Immature natural killer cell (primary cell): Measurements from ENCODE around the gene MTCL3.
"Not testable (repeated sequence)": the region's sequence is repeated elsewhere in the genome, so short reads cannot be mapped to it uniquely, and the experiment has no call there.

ENCODE experiments used
- DNase-seq, 3 donors: peaks; one replicate each; pipeline ENCODE4 v3.0.0; 2022; ENCODE audit warnings: mixed read lengths in 1 of 3
- H3K27ac Mint-ChIP-seq, 6 donors: one replicate each; pipeline ENCODE4 v1.8.0; 2020; ENCODE audit warnings: mixed read lengths in 6 of 6, mild to moderate bottlenecking in 5 of 6, inconsistent platforms in 4 of 6, moderate library complexity in 3 of 6
- H3K27me3 Mint-ChIP-seq, 3 donors: one replicate each; pipeline ENCODE4 v1.8.0; 2020 to 2021; ENCODE audit warnings: low read depth in 3 of 3, mild to moderate bottlenecking in 3 of 3, mixed read lengths in 3 of 3, moderate library complexity in 3 of 3, inconsistent platforms in 1 of 3
- H3K36me3 Mint-ChIP-seq, 3 donors: one replicate each; pipeline ENCODE4 v1.8.0; 2020; ENCODE audit warnings: mixed read lengths in 3 of 3, inconsistent platforms in 2 of 3, mild to moderate bottlenecking in 2 of 3
- H3K4me1 Mint-ChIP-seq, 2 donors: one replicate each; pipeline ENCODE4 v1.8.0; 2020; ENCODE audit warnings: inconsistent platforms in 2 of 2, mild to moderate bottlenecking in 2 of 2, mixed read lengths in 2 of 2, moderate library complexity in 1 of 2
- H3K4me3 Mint-ChIP-seq, 5 donors: one replicate each; pipeline ENCODE4 v1.8.0; 2020; ENCODE audit warnings: mild to moderate bottlenecking in 5 of 5, mixed read lengths in 5 of 5, inconsistent platforms in 3 of 5, moderate library complexity in 3 of 5
- H3K9me3 Mint-ChIP-seq, 6 donors: one replicate each; pipeline ENCODE4 v1.8.0; 2020; ENCODE audit warnings: mild to moderate bottlenecking in 6 of 6, mixed read lengths in 6 of 6, inconsistent platforms in 4 of 6, moderate library complexity in 3 of 6

MTCL3 gene

GRCh38 chr6:127453845-127454619 is 65.1 kb downstream of the MTCL3 start:
- Mint-ChIP-seq H3K9me3 (peaks cover 0 to 2% (median 0%) of the 10 kb centered on the region in 6 donors), H3K27ac (no peak overlapping the region)

GRCh38 chr6:127452803-127453202 is 66.3 kb downstream of the MTCL3 start:
- peaks cover 0 to 2% (median 0%) of the 10 kb centered on the region in 6 donors for H3K9me3 Mint-ChIP-seq
- H3K27ac Mint-ChIP-seq: no peak overlapping the region
- no peaks in the 10 kb centered on the region for H3K4me1 Mint-ChIP-seq
- no peaks in the 10 kb centered on the region for H3K36me3 Mint-ChIP-seq
- DNase-seq: no peak
- peaks cover 0 to 4% (median 1%) of the 10 kb centered on the region in 3 donors for H3K27me3 Mint-ChIP-seq
- H3K4me3 Mint-ChIP-seq: no peak overlapping the region

More at GRCh38 chr6:127453845-127454619, 65.1 kb downstream of the MTCL3 start:
- DNase-seq: no peak
- Mint-ChIP-seq H3K36me3 (no peaks in the 10 kb centered on the region), H3K4me3 (no peak overlapping the region), H3K27me3 (peaks cover 0 to 4% (median 1%) of the 10 kb centered on the region in 3 donors), H3K4me1 (no peaks in the 10 kb centered on the region)

GRCh38 chr6:127451388-127451787 is 67.7 kb downstream of the MTCL3 start:
- H3K4me3 Mint-ChIP-seq: no peak overlapping the region
- H3K36me3 Mint-ChIP-seq: no peaks in the 10 kb centered on the region
- H3K4me1 Mint-ChIP-seq: no peaks in the 10 kb centered on the region
- H3K9me3 Mint-ChIP-seq: peaks cover 0 to 2% (median 0%) of the 10 kb centered on the region in 6 donors
- no peak overlapping the region for H3K27ac Mint-ChIP-seq
- no peak for DNase-seq
- H3K27me3 Mint-ChIP-seq: peaks cover 0 to 2% (median 1%) of the 10 kb centered on the region in 3 donors

- no peak for DNase-seq
- H3K4me3 Mint-ChIP-seq: no peak overlapping the region
- H3K4me1 Mint-ChIP-seq: no peaks in the 10 kb centered on the region
- H3K36me3 Mint-ChIP-seq: no peaks in the 10 kb centered on the region
- no peak overlapping the region for H3K27ac Mint-ChIP-seq
- H3K9me3 Mint-ChIP-seq: peaks cover 0 to 2% (median 0%) of the 10 kb centered on the region in 6 donors
- H3K27me3 Mint-ChIP-seq: peaks cover 1 to 5% (median 5%) of the 10 kb centered on the region in 3 donors
These were observed 71.4 kb downstream of the MTCL3 start for GRCh38 chr6:127447780-127448179.

- no peak overlapping the region for H3K4me3 Mint-ChIP-seq
- peaks cover 1 to 5% (median 5%) of the 10 kb centered on the region in 3 donors for H3K27me3 Mint-ChIP-seq
- DNase-seq: no peak
- H3K4me1 Mint-ChIP-seq: no peaks in the 10 kb centered on the region
- no peak overlapping the region for H3K27ac Mint-ChIP-seq
- no peaks in the 10 kb centered on the region for H3K9me3 Mint-ChIP-seq
- no peaks in the 10 kb centered on the region for H3K36me3 Mint-ChIP-seq
These were observed 72.8 kb downstream of the MTCL3 start for GRCh38 chr6:127446356-127446755.

- no peaks in the 10 kb centered on the region for H3K4me1 Mint-ChIP-seq
- peaks cover 0 to 7% (median 5%) of the 10 kb centered on the region in 3 donors for H3K27me3 Mint-ChIP-seq
- H3K36me3 Mint-ChIP-seq: no peaks in the 10 kb centered on the region
- no peak overlapping the region for H3K4me3 Mint-ChIP-seq
- no peaks in the 10 kb centered on the region for H3K9me3 Mint-ChIP-seq
- no peak overlapping the region for H3K27ac Mint-ChIP-seq
- no peak for DNase-seq
These were observed 77.3 kb downstream of the MTCL3 start for GRCh38 chr6:127441881-127442280.

- H3K4me1 Mint-ChIP-seq: no peaks in the 10 kb centered on the region
- no peaks in the 10 kb centered on the region for H3K9me3 Mint-ChIP-seq
- no peak overlapping the region for H3K4me3 Mint-ChIP-seq
- no peaks in the 10 kb centered on the region for H3K36me3 Mint-ChIP-seq
- no peak overlapping the region for H3K27ac Mint-ChIP-seq
- DNase-seq: no peak
- H3K27me3 Mint-ChIP-seq: peaks cover 0 to 7% (median 2%) of the 10 kb centered on the region in 3 donors
These were observed 79.4 kb downstream of the MTCL3 start for GRCh38 chr6:127439718-127440117.

GRCh38 chr6:127436578-127437110 is 82.5 kb downstream of the MTCL3 start:
- DNase-seq: no peak
- Mint-ChIP-seq H3K9me3 (no peaks in the 10 kb centered on the region), H3K4me1 (no peaks in the 10 kb centered on the region), H3K4me3 (no peak overlapping the region), H3K36me3 (no peaks in the 10 kb centered on the region), H3K27me3 (peaks cover 0 to 2% (median 2%) of the 10 kb centered on the region in 3 donors), H3K27ac (no peak overlapping the region)

- Mint-ChIP-seq H3K4me3 (no peak overlapping the region), H3K4me1 (no peaks in the 10 kb centered on the region), H3K36me3 (no peaks in the 10 kb centered on the region), H3K27ac (no peak overlapping the region), H3K27me3 (peaks cover 0 to 2% (median 1%) of the 10 kb centered on the region in 3 donors), H3K9me3 (no peaks in the 10 kb centered on the region)
- no peak for DNase-seq
These were observed 83.4 kb downstream of the MTCL3 start for GRCh38 chr6:127435626-127436220.

- Mint-ChIP-seq H3K36me3 (no peaks in the 10 kb centered on the region), H3K27ac (no peak overlapping the region), H3K27me3 (peaks cover 0 to 3% (median 2%) of the 10 kb centered on the region in 3 donors), H3K9me3 (no peaks in the 10 kb centered on the region), H3K4me3 (no peak overlapping the region), H3K4me1 (no peaks in the 10 kb centered on the region)
- no peak for DNase-seq
These were observed 84.5 kb downstream of the MTCL3 start for GRCh38 chr6:127434651-127435050.

- H3K4me1 Mint-ChIP-seq, H3K4me3 Mint-ChIP-seq, DNase-seq, H3K27ac Mint-ChIP-seq, H3K9me3 Mint-ChIP-seq, H3K36me3 Mint-ChIP-seq, H3K27me3 Mint-ChIP-seq: not testable (repeated sequence)
These were observed 90.6 kb downstream of the MTCL3 start for GRCh38 chr6:127428562-127428961.

GRCh38 chr6:127423921-127424320 is 95.2 kb downstream of the MTCL3 start:
- no peaks in the 10 kb centered on the region for H3K36me3 Mint-ChIP-seq
- no peak overlapping the region for H3K4me3 Mint-ChIP-seq
- no peak overlapping the region for H3K27ac Mint-ChIP-seq
- no peak for DNase-seq
- peaks cover 0 to 4% (median under 1%) of the 10 kb centered on the region in 6 donors for H3K9me3 Mint-ChIP-seq
- peaks cover 5 to 6% of the 10 kb centered on the region in 2 donors for H3K4me1 Mint-ChIP-seq
- H3K27me3 Mint-ChIP-seq: peaks cover 0 to 1% (median under 1%) of the 10 kb centered on the region in 3 donors
